Urinary bladder (tissue), 4 donors: ENCODE measurements around the gene FITM2. TPM values are rescaled to one million over a fixed set of nuclear protein-coding genes. Genes with fewer than 3 reads are reported as not detected.

Experiments used
- DNase-seq: peaks from one replicate; pipeline ENCODE4 v3.0.0-alpha.2; 2015; ENCODE audit errors: extremely low spot score
- H3K27ac ChIP-seq: one replicate; pipeline ENCODE4 v1.5.1; 2013; ENCODE audit warnings: low read depth, mild to moderate bottlenecking, moderate library complexity
- H3K36me3 ChIP-seq: one replicate; pipeline ENCODE4 v1.6.1; 2013; ENCODE audit warnings: mild to moderate bottlenecking, moderate library complexity; ENCODE audit not compliant: insufficient read depth
- H3K4me1 ChIP-seq: one replicate; pipeline ENCODE4 v1.6.1; 2013; ENCODE audit warnings: mild to moderate bottlenecking, moderate library complexity; ENCODE audit not compliant: insufficient read depth
- H3K4me3 ChIP-seq: one replicate; pipeline ENCODE4 v1.5.1; 2013; ENCODE audit warnings: low read depth, low read length
- WGBS: extraction: QIAGEN DNeasy Blood & Tissue Kit; methylation state at CpG from one replicate; pipeline ENCODE4 v1.1.7; 2013; 5-methylcytosine and 5-hydroxymethylcytosine counted together
- polyA plus RNA-seq: library from polyadenylated mRNA; stranded (reverse); fragments of 200-250 nt; gene quantifications from one replicate; pipeline ENCODE4 v1.2.3, GENCODE V29; 2013
- small RNA-seq: library from RNA; depleted of rRNA; stranded (forward); fragments of <200 nt; gene quantifications from one replicate; pipeline ENCODE3, GENCODE V24; 2014
- total RNA-seq: library from RNA; depleted of rRNA; stranded (reverse); fragments of >200 nt; gene quantifications from one replicate; pipeline ENCODE4 v1.2.3, GENCODE V29; 2014
- donor health status: healthy with polysubstance abuse.
- donor health status: healthy.

The FITM2 gene
- total and polyA plus RNA-seq, 2 donors, result 7.8 to 8.0 TPM

GRCh38 chr20:44253528-44253927 lies 57.5 kb downstream of the FITM2 start:
- WGBS, result 71% methylated on average over 3 of the region's 3 CpGs
- no peak for DNase-seq
- H3K4me1 ChIP-seq, result no peaks in the 10 kb centered on the region
- H3K27ac ChIP-seq, result no peak overlapping the region
- no peaks in the 10 kb centered on the region for H3K36me3 ChIP-seq
- H3K4me3 ChIP-seq, result no peak overlapping the region

Small RNA genes within 50 kb of the gene (small RNA-seq; reads per million reads assigned to genes)
- not detected for gene RF00019

Other genes with a start within 250 kb of the FITM2 start
- gene JPH2, start 124.0 kb downstream of the FITM2 start, total RNA-seq, result 40.5 TPM
- 83.5 TPM for gene JPH2, start 124.0 kb downstream of the FITM2 start, polyA plus RNA-seq
- gene OSER1, start 100.4 kb downstream of the FITM2 start, total RNA-seq, result 32.7 TPM
- 35.8 TPM for gene OSER1, start 100.4 kb downstream of the FITM2 start, polyA plus RNA-seq
- 0.90 TPM for gene GDAP1L1, start 63.9 kb downstream of the FITM2 start, total RNA-seq
- gene GDAP1L1, start 63.9 kb downstream of the FITM2 start, polyA plus RNA-seq, result 0.29 TPM
- gene R3HDML, start 25.8 kb upstream of the FITM2 start, total RNA-seq, result not detected
- gene R3HDML, start 25.8 kb upstream of the FITM2 start, polyA plus RNA-seq, result not detected
- gene HNF4A, start 44.5 kb upstream of the FITM2 start, total RNA-seq, result not detected
- 0.09 TPM for gene HNF4A, start 44.5 kb upstream of the FITM2 start, polyA plus RNA-seq
- gene TTPAL, start 164.7 kb upstream of the FITM2 start, total RNA-seq, result 7.6 TPM
- gene TTPAL, start 164.7 kb upstream of the FITM2 start, polyA plus RNA-seq, result 3.9 TPM
- gene SERINC3, start 210.9 kb upstream of the FITM2 start, total RNA-seq, result 73.9 TPM
- 93.4 TPM for gene SERINC3, start 210.9 kb upstream of the FITM2 start, polyA plus RNA-seq